HepG2 (cell line): ENCODE results near the gene PXT1. TPM values are rescaled to one million over a fixed set of nuclear protein-coding genes. Genes with fewer than 3 reads are reported as not detected.

Source experiments
- ESRRA ChIP-seq: sonication (generic); formaldehyde crosslinking; IDR thresholded peaks from 2 replicates; pipeline ENCODE4 v1.5.1; 2020; ENCODE audit warnings: mild to moderate bottlenecking, low read depth, missing genetic modification reagents
- GABPB1 ChIP-seq: IDR thresholded peaks from 2 replicates; pipeline ENCODE4 v1.6.1; 2016; ENCODE audit warnings: mild to moderate bottlenecking, missing genetic modification reagents, moderate library complexity, missing compliant biosample characterization
- NFATC3 ChIP-seq: sonication (generic); formaldehyde crosslinking; IDR thresholded peaks from 2 replicates; pipeline ENCODE4 v1.5.1; 2020; ENCODE audit warnings: mild to moderate bottlenecking, missing genetic modification reagents
- NPAS2 ChIP-seq: sonication (generic); formaldehyde crosslinking; IDR thresholded peaks from 2 replicates; pipeline ENCODE4 v1.8.0; 2022; ENCODE audit warnings: mild to moderate bottlenecking, missing genetic modification reagents, borderline replicate concordance
- TMF1 ChIP-seq: sonication (generic); formaldehyde crosslinking; IDR thresholded peaks from 2 replicates; pipeline ENCODE4 v1.8.1; 2022; ENCODE audit warnings: low read depth, missing genetic modification reagents
- TP53 ChIP-seq: sonication (generic); formaldehyde crosslinking; conservative IDR thresholded peaks from 2 replicates; pipeline ENCODE4 v1.4.0; 2020; ENCODE audit warnings: missing genetic modification reagents
- ZFYVE20 ChIP-seq: sonication (generic); formaldehyde crosslinking; IDR thresholded peaks from 2 replicates; pipeline ENCODE4 v1.8.0; 2023; ENCODE audit warnings: low read depth, mild to moderate bottlenecking, moderate library complexity, missing genetic modification reagents, borderline replicate concordance
- ZNF207 ChIP-seq: fragments of 450-650 bp; IDR thresholded peaks from 2 replicates; pipeline ENCODE4 v1.6.1; 2016; ENCODE audit warnings: antibody characterized with exemption, borderline replicate concordance
- ZNF251 ChIP-seq: sonication (generic); formaldehyde crosslinking; IDR thresholded peaks from 2 replicates; pipeline ENCODE4 v1.9.0; 2021; ENCODE audit warnings: mild to moderate bottlenecking, missing genetic modification reagents
- ZNF260 ChIP-seq: sonication (generic); formaldehyde crosslinking; IDR thresholded peaks from 2 replicates; pipeline ENCODE4 v1.4.0; 2020; ENCODE audit warnings: missing genetic modification reagents, low read depth, mild to moderate bottlenecking, borderline replicate concordance
- ZNF343 ChIP-seq: sonication (generic); formaldehyde crosslinking; IDR thresholded peaks from 2 replicates; pipeline ENCODE4 v1.4.0; 2020; ENCODE audit warnings: mild to moderate bottlenecking, missing genetic modification reagents
- ZNF44 ChIP-seq: sonication (generic); formaldehyde crosslinking; IDR thresholded peaks from 2 replicates; pipeline ENCODE4 v1.5.1; 2020; ENCODE audit warnings: mild to moderate bottlenecking, missing genetic modification reagents
- ZNF746 ChIP-seq: sonication (generic); formaldehyde crosslinking; IDR thresholded peaks from 2 replicates; pipeline ENCODE4 v1.8.0; 2022; ENCODE audit warnings: mild to moderate bottlenecking, missing genetic modification reagents
- ZNF775 ChIP-seq: sonication (generic); formaldehyde crosslinking; IDR thresholded peaks from 2 replicates; pipeline ENCODE4 v1.4.0; 2020; ENCODE audit warnings: missing genetic modification reagents, mild to moderate bottlenecking, moderate library complexity, borderline replicate concordance
- ZNF790 ChIP-seq: sonication (generic); formaldehyde crosslinking; IDR thresholded peaks from 2 replicates; pipeline ENCODE4 v1.8.0; 2022; ENCODE audit warnings: missing genetic modification reagents, mild to moderate bottlenecking, borderline replicate concordance
- polyA plus RNA-seq, 8 experiments: library from polyadenylated mRNA; depleted of rRNA in 3 of 8; stranded (reverse) in 7 of 8; unstranded in 1 of 8; fragments of >200 nt; fragmentation: Illumina TruSeq in 4 of 8; extraction: Trizol in 4 of 8; gene quantifications; 2 replicates each; pipeline versions ENCODE4 v1.2.1 to v1.2.3, GENCODE V29; 2011 to 2016; ENCODE audit warnings: low read depth in 4 of 8, missing spikeins in 1 of 8, mixed read lengths in 1 of 8; ENCODE audit not compliant: insufficient read depth in 1 of 8
- total RNA-seq, 5 experiments: library from RNA; depleted of rRNA; stranded (reverse); fragments of >200 nt; fragmentation: Illumina TruSeq; extraction: Trizol; gene quantifications; 2 replicates each; pipeline ENCODE4 v1.2.3, GENCODE V29; 2016; ENCODE audit warnings: low read depth in 1 of 5
- TF ChIP-seq, protein P1 (sequence below): sonication (generic); formaldehyde crosslinking; conservative IDR thresholded peaks from 2 replicates; pipeline ENCODE4 v1.4.0; 2020; ENCODE audit warnings: mild to moderate bottlenecking, missing genetic modification reagents, moderate library complexity
- TF ChIP-seq, protein P2 (sequence below): sonication (generic); formaldehyde crosslinking; IDR thresholded peaks from 2 replicates; pipeline ENCODE4 v1.8.0; 2022; ENCODE audit warnings: mild to moderate bottlenecking, missing genetic modification reagents; ENCODE audit not compliant: insufficient replicate concordance
- TF ChIP-seq, protein P3 (sequence below): sonication (generic); formaldehyde crosslinking; IDR thresholded peaks from 2 replicates; pipeline ENCODE4 v1.8.1; 2022; ENCODE audit warnings: mild to moderate bottlenecking, missing genetic modification reagents
- TF ChIP-seq, protein P4 (sequence below): IDR thresholded peaks from 2 replicates; pipeline ENCODE4 v1.6.1; 2016; ENCODE audit warnings: low read depth, borderline replicate concordance

The PXT1 gene
- total and polyA plus RNA-seq, 2 of the 13 experiments (the other 11 are each of a cell fraction or from before 2014, with no cell fraction given): 0.04 TPM; not detected in 1

DNA sequence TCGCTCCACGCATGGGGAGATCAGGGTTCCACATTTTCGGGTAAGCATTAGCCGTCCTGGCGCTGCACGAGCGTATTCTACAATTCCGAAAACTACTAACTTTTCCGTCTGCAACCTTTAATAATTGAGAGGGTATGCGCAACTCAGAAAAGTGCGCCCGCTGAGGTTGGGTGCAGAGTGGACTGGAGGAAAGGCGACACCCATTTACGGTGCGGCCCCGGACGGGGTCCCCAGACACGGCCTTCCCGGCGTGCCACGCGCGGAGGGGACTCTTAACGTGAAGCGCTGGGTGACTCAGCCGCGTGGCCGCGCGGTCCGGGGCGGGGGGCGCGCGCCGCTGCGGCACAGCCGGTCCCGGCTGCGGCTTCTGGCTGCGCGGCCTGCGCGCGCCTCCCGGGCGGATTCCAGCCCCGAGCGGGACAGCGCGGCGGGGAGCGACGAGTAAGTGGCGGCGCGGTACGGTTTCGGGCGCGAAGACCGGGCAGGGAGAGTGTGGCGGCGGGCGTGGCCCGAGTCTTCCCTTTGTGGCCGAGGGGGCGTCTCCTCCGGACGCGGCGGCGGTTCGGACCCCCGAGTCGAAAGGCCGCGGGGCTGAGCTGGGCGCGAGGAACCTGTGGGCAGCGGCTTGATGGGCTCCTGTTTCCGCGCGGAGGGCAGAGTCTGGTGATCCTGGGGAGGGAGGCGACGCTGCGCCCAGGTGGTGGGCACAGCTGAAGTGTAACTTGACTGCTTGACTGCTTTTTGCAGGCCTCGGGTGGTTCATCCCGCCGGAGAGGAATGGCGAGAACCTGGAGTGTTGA is at the start of gene PXT1, which contains the start of gene KCTD20 (continued):
- TF ChIP-seq, protein P1, sequence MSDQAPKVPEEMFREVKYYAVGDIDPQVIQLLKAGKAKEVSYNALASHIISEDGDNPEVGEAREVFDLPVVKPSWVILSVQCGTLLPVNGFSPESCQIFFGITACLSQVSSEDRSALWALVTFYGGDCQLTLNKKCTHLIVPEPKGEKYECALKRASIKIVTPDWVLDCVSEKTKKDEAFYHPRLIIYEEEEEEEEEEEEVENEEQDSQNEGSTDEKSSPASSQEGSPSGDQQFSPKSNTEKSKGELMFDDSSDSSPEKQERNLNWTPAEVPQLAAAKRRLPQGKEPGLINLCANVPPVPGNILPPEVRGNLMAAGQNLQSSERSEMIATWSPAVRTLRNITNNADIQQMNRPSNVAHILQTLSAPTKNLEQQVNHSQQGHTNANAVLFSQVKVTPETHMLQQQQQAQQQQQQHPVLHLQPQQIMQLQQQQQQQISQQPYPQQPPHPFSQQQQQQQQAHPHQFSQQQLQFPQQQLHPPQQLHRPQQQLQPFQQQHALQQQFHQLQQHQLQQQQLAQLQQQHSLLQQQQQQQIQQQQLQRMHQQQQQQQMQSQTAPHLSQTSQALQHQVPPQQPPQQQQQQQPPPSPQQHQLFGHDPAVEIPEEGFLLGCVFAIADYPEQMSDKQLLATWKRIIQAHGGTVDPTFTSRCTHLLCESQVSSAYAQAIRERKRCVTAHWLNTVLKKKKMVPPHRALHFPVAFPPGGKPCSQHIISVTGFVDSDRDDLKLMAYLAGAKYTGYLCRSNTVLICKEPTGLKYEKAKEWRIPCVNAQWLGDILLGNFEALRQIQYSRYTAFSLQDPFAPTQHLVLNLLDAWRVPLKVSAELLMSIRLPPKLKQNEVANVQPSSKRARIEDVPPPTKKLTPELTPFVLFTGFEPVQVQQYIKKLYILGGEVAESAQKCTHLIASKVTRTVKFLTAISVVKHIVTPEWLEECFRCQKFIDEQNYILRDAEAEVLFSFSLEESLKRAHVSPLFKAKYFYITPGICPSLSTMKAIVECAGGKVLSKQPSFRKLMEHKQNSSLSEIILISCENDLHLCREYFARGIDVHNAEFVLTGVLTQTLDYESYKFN (CRISPR knock-in tag): peak; percentile 32; the same call in 1 of the 2 replicates
- TF ChIP-seq TP53 (CRISPR knock-in tag) (no peak), GABPB1 (CRISPR knock-in tag) (peak; percentile 86), NPAS2 (CRISPR knock-in tag) (no peak), ESRRA (CRISPR knock-in tag) (peak; percentile 53; the same call in 1 of the 2 replicates), ZNF207 (no peak), ZNF746 (peak; percentile 80), ZNF775 (CRISPR knock-in tag) (no peak), ZFYVE20 (CRISPR knock-in tag) (0 out of 2 replicates have a peak, but pooled peaks have one; percentile 74), ZNF343 (peak; percentile 76), ZNF251 (CRISPR knock-in tag) (no peak), NFATC3 (CRISPR knock-in tag) (no peak; the same call in 1 of the 2 replicates), ZNF44 (CRISPR knock-in tag) (peak; percentile 63; the same call in 1 of the 2 replicates), ZNF790 (CRISPR knock-in tag) (no peak), TMF1 (CRISPR knock-in tag) (peak; percentile 86; the same call in 1 of the 2 replicates), ZNF260 (no peak)
- TF ChIP-seq, protein P2, sequence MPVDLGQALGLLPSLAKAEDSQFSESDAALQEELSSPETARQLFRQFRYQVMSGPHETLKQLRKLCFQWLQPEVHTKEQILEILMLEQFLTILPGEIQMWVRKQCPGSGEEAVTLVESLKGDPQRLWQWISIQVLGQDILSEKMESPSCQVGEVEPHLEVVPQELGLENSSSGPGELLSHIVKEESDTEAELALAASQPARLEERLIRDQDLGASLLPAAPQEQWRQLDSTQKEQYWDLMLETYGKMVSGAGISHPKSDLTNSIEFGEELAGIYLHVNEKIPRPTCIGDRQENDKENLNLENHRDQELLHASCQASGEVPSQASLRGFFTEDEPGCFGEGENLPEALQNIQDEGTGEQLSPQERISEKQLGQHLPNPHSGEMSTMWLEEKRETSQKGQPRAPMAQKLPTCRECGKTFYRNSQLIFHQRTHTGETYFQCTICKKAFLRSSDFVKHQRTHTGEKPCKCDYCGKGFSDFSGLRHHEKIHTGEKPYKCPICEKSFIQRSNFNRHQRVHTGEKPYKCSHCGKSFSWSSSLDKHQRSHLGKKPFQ (CRISPR knock-in tag): peak; percentile 13
- TF ChIP-seq, protein P3, sequence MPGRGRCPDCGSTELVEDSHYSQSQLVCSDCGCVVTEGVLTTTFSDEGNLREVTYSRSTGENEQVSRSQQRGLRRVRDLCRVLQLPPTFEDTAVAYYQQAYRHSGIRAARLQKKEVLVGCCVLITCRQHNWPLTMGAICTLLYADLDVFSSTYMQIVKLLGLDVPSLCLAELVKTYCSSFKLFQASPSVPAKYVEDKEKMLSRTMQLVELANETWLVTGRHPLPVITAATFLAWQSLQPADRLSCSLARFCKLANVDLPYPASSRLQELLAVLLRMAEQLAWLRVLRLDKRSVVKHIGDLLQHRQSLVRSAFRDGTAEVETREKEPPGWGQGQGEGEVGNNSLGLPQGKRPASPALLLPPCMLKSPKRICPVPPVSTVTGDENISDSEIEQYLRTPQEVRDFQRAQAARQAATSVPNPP (CRISPR knock-in tag): 0 out of 2 replicates have a peak, but pooled peaks have one; percentile 34
- TF ChIP-seq, protein P4, sequence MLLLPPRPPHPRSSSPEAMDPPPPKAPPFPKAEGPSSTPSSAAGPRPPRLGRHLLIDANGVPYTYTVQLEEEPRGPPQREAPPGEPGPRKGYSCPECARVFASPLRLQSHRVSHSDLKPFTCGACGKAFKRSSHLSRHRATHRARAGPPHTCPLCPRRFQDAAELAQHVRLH (CRISPR knock-in tag): peak; percentile 84; the same call in 1 of the 2 replicates
